ENCODE results near the gene ADI1.
"Not testable (repeated sequence)": the region's sequence is repeated elsewhere in the genome, so short reads cannot be mapped to it uniquely, and the experiment has no call there.

The ADI1 gene

DNA sequence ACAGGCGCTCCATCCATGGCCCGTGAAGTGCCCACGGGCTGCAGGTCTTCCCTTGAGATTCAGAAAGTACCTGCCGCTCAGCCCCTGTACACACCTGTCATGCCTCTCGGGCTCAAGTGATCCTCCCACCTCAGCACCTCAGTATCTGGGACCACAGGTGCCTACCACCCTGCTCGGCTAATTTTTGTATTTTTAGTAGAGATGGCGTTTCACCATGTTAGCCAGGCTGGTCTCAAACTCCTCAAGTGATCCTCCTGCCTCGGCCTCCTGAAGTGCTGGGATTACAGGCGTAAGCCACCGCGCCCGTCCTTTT is 26.9 kb downstream of the ADI1 start:
- not testable (repeated sequence) for DNase-seq

DNA sequence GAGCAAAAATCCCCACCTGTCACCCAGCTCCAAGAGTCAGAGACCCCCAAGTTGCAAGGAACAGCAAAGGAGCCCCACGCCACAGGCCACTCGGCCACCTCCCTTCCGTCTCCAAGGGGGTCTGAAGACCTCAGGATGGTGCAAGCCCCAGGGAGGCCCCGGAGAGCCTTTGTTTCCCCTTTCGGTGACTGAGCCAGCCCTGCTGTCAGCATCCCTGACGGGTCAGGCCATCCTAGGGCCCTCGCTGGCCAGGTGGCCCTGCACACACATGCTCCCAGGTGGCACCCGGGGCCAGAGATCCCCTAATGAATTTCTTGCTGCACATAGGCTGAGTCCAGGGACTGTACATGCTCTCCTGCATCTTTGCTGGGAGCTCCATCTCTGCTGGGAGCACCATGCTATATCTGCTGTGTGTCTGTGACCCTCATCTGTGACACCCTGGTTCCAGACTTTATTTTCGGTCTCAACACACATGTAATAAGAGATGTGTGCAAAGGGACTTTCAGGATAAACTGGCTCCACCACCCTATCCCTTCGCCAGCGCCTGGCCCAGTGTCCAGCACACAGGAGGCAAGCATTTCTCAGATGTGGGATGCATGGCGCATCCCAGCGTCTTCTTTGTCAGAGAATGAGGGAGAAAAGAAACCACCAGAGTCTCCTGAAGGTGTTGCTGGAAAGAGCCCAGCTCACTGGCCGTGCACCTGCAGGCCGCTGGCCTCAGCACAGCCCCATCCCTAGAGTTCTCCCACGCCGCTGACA is 27.4 kb downstream of the ADI1 start:
- no peak for DNase-seq

DNA sequence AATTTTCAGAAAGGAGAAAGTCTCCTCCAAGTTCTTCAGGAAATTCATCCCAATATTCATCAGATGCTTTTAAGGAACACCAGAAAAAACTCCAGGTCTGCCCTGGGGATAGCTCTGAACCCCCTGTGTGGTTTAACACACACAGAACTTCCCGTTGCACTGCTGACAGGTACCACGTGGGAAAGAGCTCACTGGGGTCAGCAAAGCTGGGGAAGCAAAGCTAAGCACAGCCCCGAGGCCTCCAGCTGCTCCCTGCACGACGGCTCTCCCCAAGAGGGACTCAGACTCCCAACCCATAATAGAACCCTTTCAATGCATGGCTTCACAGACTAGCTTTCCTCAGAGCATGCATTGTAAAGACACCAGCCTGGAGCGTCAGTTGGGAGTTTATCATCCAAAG is 28.0 kb downstream of the ADI1 start:
- DNase-seq = no peak

DNA sequence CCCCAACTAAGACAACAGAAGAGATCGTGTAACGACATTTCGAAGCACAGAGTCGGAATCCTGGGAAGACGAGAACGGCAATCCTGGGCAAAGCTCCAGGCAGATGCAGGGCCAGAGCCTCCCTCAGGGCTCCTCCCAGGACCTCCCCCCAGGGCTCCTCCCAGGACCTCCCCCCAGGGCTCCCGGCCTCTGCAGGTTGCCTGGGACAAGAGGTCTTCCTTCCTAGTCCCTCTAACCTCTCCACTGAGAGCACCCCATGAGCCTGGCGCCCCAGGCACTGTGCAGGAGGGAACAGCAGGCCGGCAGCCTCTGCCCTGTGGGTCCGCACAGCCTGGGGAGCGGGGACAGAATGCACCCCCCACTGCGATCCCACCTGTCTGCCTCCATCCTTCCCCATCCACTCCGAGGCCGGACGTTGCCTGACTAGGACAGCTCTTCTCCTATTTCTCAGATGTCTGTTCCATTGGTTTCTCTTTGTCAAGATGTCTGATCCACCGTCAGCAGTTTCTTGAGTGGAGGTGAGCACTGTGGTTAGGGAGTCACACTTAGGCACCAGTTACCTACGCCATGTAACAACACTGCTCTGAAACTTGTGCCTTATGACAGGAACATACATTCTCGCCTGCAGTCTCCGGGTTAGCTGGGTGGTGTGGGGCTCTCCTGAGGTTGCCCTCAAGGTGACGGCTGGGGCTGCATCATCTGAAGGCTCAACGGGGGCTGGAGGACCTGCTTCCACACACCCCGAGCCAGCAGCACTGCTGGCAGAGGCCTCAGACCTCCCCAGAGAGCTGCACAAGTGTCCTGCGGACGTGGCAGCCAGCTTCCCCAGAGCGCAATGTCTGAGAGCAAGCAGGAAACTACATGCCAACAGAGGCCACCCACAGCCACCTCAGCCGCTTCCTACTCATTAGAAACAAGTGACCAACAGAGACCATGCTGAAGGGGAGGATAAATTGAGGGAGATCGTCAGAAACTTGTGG is 28.9 kb downstream of the ADI1 start:
- no peak for DNase-seq

DNA sequence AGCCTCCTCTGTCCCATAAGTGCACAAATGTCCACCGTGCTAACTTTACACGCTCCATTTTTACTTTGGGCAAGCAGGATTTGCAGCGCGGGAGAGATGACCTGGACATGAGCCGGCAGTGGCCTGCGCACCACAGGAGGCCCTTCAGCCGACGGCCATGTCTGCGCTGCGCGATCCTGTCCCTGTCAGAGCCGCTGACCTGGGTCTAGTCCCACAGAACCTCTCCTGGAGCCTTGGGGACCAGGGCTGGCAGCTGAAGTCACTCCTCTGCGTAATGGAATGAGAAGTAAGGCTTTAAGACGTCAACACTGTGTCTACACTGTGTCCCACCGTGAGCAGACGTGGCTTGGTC is 29.6 kb downstream of the ADI1 start:
- DNase-seq = no peak

DNA sequence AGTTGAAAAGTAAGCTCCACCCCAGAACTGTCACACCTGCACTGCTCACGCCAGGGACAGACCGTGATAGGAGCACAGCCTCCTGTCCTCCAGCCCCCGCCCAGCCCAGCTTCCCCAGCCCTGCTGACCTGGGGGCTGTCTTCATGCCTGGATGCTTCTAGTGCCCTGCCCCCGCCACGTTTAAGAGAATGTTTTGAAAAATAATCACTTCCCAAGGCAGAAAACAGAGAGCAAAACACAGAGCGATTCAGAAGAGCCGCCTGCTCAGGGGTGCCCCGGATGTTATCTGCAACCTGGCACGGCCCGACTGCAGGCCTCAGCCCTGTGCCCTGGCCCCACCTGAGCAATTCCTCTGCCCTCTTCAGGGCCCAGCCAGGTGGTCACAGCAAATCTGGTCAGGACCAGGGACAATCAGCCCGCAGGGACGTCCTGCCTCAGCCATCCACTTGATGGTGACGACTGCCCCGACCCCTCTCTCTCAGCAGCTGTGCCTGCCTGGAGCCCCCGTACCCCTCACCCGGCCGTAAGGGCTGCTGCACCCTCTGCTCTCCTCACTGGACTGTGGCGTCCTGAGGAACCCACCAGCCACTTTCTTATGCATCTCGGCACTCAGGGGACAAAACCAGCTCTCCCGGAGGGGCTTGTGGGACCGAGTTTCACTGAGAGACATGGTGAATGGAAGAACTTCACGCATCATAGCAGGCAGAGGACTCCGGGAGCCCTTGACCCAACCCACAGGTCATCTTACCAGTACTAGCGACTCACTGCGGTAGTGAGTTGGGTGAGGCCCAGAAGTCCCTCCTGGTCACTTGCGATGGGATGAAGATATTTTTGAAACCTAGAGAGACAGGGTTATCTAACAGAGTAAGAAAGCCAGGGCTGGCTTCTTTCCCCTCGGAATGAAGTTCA is 30.2 kb downstream of the ADI1 start:
- DNase-seq = no peak

DNA sequence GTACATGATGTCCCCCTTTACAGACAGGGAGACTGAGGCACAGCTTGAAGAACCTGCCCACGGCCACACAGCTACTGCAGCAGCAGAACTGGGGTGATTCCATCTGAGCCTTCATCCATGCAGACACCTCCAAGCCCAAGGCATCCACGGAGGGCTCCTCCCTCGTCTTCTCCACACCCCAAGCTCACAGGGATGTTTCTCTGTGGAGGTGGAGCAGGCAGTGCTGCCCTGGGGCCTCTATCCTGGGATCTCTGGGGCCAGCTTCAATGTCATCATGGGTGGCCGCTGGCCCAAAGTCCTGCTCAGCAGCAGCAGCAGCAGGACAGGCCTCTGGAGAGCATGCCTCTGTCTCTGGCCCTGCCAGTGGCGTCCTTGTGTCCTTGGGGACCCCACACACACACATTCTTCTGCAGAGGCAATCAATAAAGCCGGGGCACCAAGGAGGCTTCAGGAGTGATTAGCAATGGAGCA is 31.2 kb downstream of the ADI1 start:
- DNase-seq = no peak

DNA sequence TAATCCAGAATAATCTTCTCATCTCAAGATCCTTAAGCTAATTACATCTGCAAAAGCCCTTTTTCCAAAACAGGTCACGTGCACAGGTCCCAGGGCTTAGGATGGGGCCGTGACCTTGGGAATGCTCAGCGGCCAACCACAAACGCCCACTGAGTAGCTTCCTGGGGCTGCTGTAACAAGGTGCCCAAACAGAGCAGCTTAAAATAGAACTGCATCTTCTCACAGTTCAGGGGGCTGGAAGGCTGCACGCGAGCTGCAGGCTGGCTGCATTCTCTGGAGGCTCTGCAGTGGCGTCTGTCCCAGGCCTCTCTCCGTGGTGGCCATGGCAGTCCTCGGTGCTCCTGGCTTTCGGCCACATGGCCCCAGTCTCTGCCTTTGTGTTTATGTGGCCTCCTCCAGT is 31.9 kb downstream of the ADI1 start:
- no peak for DNase-seq

DNA sequence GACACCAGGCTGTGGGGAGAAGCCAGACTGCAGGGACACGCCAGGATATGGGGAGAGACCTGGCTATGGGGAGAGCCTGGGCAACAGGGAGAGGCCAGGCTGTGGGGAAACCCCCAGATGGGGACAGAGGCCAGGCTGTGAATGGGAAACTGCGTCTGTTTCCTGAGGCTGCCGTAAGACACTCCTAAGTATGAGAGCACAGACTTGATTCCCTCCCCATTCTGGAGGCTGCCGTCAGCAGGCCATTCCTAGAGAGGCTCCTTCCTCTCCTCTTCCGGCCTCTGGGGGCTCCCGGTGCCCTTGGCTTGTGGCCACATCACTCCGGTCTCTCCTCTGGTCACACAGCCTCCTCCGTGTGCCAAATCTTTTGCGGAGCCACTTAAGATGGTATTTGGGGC is 32.3 kb downstream of the ADI1 start:
- DNase-seq = no peak

DNA sequence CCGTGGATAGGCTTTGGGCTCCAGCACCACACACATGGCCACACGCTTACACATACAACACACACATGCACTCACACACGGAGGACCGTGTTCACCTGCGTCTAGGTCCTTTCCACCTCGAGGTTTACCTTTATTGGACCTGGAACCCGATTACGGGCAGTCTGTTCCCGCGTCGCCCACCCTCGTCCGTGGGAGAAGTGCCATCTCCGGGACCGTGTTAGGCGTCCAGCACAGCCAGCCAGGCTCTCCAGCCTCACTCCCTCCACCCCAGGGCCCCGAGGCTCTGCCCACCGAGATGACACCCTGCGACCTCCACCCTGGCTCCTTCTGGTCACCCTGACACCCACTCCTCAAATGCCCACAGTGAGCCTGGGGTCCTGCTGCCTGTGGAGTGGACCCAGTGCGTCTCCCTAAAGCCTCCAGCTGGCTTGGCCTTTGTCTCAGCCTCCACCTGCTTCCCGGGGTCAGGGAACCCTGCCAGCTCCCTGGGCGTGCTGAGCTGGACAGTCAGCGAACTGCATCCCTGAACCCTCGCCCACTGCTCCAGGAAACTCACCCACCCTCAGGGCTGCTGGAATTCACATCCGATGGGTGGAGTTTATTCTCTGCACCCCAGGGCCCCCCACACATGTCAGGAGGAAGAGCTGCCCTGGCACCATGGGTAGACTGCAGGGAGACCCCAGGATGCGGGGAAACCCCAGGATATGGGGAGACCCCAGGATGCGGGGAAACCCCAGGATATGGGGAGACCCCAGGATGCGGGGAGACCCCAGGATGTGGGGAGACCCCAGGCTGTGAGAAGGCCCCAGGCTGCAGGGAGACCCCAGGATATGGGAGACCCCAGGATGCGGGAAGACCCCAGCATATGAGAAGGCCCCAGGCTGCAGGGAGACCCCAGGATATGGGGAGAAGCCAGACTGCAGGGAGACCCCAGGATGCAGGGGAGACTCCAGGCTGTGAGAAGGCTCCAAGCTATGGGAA is 33.0 kb downstream of the ADI1 start:
- no peak for DNase-seq

DNA sequence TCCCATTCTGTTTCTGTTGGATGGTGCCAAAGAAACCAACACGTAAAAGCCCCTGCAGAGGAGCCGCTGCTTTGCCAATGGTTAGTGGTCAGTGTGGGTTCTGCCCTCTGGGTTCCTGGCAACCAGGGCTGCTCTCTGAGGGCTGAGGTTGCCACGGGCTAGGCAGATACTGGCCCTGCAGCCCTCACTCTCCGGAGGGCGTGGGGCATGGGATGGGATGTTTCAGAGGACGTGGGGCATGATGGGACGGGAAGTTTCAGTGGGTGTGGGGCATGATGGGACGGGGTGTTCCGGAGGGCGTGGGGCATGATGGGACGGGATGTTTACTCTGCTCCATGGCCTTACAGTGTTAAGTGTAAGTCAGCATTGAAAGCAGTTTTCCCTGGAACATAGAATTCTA is 34.2 kb downstream of the ADI1 start:
- no peak for DNase-seq

DNA sequence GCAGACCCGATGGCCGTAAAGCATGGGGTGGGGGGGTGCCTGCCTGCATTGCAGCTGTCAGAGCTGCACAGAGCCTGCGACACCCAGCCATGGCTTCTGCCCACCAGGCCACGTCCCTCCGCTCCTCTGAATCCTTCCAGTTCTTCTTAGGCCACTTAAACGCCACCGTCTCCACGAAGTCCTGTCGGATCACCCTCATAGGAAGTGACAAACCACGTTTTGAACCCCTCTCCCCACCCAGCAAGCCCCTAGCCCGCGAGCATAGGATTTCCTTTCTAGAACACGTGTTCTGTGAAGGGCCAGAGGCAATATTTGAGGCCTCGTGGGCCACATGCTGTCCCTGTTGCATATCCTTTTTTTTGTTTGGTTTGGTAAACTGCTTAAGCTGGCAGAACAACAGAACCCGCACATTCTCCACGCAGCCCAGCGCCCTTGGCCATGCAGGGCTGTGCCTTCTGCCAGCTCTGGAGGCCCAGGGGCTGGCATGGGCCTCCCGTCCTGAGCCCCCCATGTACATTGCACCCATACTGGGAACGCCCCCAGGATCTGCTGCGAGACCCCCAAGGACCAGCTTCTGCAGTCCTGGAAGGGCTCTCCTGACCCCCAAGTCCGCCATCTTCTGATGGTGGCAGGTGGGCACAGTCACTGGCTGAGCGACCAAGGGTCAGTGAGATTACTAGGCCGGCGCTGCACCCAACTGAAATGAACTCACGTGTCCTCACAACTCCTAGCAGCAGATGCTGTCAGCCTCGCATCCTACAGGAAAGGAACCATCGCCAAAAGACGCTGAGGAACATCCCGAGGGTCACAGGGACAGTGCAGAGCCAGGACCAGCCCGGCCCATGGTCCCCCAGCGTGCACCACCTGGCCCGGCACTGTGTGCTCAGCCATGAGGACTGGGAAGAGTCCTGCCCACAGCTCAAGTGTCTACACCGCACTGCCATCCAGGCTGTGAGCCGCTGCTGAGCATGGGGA is 35.1 kb downstream of the ADI1 start:
- no peak for DNase-seq

DNA sequence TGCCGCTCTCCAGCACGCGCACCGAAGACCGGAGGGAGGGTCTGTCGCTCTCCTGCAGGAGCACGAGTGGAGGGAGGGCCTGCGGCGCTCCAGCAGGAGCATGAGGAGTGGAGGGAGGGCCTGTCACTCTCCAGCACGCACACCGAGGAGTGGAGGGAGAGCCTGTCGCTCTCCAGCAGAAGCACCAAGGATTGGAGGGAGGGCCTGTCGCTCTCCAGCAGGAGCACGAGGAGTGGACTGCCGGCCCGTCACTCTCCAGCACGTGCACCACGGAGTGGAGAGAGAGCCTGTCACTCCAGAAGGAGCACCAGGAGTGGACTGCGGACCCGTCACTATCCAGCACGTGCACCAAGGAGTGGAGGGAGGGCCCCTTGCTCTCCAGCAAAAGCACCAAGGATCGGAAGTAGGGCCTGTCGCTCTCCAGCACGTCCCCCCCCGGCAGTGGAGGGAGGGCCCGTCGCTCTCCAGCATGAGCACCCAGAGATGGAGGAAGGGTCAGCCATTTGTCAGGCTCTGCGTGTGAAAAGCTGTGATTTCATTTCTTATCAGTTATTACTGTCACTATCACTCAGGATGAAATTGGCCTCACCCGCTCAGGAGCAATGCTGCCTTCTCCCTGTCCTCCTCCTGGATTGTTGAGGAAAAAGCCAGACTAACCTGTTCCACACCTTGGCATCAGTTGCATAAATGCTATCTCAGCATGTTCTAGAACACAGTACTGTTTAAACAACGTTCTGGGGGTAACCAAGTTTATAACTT is 35.9 kb downstream of the ADI1 start:
- DNase-seq = no peak

DNA sequence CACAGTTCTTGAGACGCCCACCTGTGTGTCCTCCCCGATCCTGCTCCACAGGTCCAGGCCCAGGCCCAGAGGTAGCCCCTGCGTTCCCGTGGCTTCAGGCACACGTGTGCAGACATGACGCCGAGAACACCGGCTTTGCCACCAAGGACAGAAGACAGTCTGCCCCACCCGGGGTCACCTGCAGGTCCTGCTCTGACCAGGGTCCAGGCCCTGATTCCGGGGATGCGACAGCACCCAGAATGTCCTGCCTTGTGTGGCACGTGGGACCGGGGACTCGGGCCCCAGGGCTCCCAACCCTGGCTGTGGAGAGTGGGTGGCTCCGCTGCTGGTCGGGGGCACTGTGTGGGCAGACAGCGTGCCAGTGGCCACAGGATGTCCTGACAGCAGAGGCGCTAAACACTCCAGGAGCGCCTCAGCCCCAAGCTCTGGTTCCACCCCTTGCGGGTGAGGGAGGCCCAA is 36.9 kb downstream of the ADI1 start:
- no peak for DNase-seq

DNA sequence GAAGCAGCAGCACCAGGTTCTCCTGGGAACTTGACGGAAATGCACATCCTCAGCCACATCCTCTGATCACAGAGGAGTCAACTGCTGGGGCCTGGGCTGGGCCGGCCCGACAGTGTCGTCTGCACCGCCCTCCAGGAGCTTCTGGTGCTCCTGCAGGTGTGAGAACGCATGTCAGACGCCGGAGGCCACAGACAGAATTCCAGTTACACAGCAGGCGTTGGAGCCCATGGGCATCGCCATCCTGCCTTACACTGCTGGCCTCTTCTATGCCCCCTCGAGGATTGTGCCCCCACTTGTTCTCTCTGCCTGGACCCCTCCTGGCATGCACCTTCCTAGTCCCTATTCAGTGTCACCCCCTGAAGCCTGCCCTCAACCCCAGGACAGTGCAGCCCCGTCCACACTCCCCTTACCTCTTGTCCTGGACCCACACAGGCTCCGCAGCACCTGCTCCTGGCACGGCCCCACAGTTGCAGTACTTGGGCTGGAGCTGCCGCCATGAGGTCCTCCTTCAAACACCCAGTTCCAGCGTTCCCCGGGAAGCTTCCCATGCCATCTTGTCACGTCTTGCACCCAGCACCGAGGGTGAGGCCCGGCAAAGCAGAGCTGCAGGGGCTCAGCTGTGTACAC is 37.5 kb downstream of the ADI1 start:
- DNase-seq = no peak

DNA sequence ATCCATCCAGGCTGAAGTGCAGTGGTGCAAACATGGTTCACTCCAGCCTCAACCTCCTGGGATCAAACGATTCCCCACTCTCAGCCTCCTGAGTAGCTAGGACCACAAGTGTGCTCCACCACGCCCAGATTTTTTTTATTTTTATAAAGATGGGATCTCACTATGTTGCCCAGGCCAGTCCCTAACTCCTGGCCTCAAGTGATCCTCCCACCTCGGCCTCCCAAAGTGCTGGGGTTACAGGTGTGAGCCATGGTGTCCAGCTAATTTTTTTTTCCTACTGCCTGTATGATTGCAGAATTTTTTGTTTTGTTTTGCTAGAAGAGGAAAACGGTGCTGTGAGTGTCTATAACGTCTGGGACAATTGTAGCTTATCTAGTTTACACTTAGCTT is 38.3 kb downstream of the ADI1 start:
- no peak for DNase-seq

DNA sequence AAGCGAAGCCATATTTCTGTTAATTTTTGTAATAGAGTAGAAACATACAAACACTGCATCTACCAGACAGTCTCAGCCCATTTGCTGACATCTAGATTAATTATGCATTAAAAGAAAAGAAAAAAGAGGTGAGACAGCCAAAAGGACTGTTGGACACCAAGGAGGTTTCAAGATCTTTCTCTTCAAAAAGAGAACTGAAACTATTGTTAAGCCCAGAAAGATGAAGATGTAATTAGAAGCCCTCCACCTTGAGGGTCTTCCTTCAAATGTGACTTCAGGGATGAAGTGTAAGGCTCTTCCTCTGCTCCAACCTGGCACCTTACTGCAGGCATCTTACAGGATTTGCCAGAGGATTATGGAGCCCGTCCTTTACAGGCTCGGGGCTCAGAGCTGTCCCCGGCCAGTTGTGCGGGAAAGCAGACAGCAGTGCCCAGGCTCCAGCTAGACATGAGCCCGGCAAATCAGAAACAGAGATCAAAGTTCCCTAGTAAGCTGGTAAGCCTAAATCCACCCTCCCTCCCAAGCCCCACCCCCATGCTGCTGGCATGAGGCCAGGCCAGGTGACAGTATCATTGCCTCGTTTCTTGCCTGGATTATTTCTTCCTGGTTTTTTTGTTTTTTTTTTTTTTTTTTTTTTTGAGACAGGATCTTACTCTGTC is 38.9 kb downstream of the ADI1 start:
- no peak for DNase-seq

DNA sequence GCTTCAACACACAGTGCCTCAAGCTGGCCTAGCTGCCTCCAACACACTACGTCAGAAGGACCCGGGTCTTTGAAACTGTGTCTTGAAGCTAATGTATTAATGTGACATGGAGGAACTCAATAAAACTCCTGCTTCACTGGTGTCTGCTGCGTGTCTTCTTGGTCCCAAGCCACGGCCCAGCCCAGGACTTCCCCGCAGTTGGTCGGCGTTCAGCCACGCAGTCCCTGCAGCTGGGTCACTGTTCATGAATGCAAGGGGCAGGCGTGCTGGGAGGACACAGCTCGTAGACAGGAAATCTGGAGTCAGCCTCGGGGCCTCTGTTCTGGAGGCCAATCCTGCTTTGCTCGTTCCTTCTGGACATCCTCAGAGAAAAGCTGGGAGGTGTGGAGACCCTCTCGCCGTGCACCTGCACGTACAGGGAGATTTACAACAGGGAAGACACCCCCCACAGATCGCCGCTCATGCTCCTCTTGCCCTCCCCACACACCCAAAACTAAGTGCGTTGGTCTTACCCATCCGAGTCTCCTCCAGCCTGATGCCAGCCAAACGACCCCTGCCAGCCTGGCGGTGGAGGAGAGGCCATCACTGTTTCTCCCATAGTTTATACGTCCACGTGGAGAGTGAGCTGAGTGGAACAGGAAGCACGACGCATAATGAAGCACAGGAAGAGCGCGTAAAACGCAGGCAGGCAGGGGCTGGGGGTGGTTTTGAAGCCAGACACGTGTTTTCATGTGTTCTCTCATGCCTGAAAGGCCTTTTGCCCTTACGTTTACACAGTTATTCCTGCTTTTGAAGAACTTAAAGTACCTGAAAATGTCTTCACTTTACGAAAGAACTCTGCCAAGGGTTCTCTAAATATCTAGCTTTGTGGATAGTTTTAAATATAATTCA is 39.7 kb downstream of the ADI1 start:
- no peak for DNase-seq

All from CD4-positive, alpha-beta T cell treated with Interferon gamma for 1 hour (primary cell).